HL-60 (cell line): ENCODE measurements around the gene DNAJB7.

Source experiments
- DNase-seq, 2 experiments: peaks; one replicate each; pipeline ENCODE4 v3.0.0-alpha.2; 2010 to 2020; ENCODE audit warnings: low read depth in 1 of 2, low spot score in 1 of 2
- H3K27ac ChIP-seq: fragments of 250-450 bp; sonication (Bioruptor Pico); replicated peaks from 2 replicates; pipeline ENCODE4 v1.5.1; 2020; ENCODE audit warnings: mild to moderate bottlenecking, moderate library complexity
- H3K27me3 ChIP-seq: fragments of 250-450 bp; sonication (Bioruptor Pico); 2 replicates; pipeline ENCODE4 v1.5.1; 2021; ENCODE audit warnings: mild to moderate bottlenecking, moderate library complexity; ENCODE audit not compliant: insufficient read depth, poor library complexity, severe bottlenecking
- H3K4me3 ChIP-seq: replicated peaks from 2 replicates; pipeline ENCODE4 v1.5.1; 2011; ENCODE audit warnings: mild to moderate bottlenecking, control low read depth, low read length; ENCODE audit not compliant: insufficient read depth
- GABPA ChIP-seq: IDR thresholded peaks from 2 replicates; pipeline ENCODE4 v1.6.1; 2012; ENCODE audit warnings: low read depth
- POLR2AphosphoS5 ChIP-seq: IDR thresholded peaks from 2 replicates; pipeline ENCODE4 v1.6.1; 2012; ENCODE audit warnings: low read depth
- SPI1 ChIP-seq: IDR thresholded peaks from 2 replicates; pipeline ENCODE4 v1.6.1; 2012; ENCODE audit warnings: low read depth, mild to moderate bottlenecking, borderline replicate concordance
- long read RNA-seq: library from polyadenylated mRNA; unstranded; transcript quantifications from one replicate; pipeline ENCODE4 v2.0.0, GENCODE V29; 2020
- TF ChIP-seq, protein P1 (sequence below): IDR thresholded peaks from 2 replicates; pipeline ENCODE4 v1.6.1; 2012; ENCODE audit warnings: low read depth; ENCODE audit not compliant: insufficient replicate concordance
- TF ChIP-seq, protein P2 (sequence below): IDR thresholded peaks from one replicate; pipeline ENCODE4 v1.5.1; 2011; ENCODE audit warnings: low read length, control low read depth, inconsistent platforms; ENCODE audit not compliant: insufficient read depth

The DNAJB7 gene
- long read RNA-seq, transcript DNAJB7-201 (1 exons, 2,578 nt): major isoform, 5 of 5 reads
- long read RNA-seq, partial matches to known transcripts: 0 of 5 reads
- long read RNA-seq, other reads (novel, unspliced or antisense): 0 of 5 reads

DNA sequence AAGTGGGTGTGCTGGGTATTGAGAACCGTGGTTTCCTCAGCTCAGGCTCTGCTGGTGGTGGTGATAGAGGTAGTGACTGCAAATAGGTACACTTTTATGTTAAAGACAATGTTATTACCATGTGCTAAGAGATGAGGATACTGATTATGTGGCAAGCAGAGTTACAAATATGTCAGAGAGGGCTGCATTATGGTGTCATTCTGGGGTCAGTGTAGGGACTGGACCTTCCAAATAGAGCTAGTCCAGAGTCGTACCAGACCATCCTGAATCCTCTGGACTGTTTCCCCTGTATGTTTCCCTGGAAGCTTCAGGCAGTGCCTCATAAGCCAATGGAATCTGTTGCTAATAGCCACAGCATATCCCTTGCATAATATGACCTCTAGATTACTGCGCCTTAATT, at the start of gene DNAJB7:
Gene DNAJB7 (minus strand): TSS at position 101 of the 400 bp plus-strand sequence. CDS start 119 bp downstream, outside the sequence.
- Histone ChIP-seq H3K27me3 (no peaks in the 10 kb centered on the region), H3K27ac (no peak within 1 kb of the TSS), H3K4me3 (no peak within 1 kb of the TSS)
- DNase-seq: no peak
- TF ChIP-seq GABPA: no peak
- TF ChIP-seq, protein P1, sequence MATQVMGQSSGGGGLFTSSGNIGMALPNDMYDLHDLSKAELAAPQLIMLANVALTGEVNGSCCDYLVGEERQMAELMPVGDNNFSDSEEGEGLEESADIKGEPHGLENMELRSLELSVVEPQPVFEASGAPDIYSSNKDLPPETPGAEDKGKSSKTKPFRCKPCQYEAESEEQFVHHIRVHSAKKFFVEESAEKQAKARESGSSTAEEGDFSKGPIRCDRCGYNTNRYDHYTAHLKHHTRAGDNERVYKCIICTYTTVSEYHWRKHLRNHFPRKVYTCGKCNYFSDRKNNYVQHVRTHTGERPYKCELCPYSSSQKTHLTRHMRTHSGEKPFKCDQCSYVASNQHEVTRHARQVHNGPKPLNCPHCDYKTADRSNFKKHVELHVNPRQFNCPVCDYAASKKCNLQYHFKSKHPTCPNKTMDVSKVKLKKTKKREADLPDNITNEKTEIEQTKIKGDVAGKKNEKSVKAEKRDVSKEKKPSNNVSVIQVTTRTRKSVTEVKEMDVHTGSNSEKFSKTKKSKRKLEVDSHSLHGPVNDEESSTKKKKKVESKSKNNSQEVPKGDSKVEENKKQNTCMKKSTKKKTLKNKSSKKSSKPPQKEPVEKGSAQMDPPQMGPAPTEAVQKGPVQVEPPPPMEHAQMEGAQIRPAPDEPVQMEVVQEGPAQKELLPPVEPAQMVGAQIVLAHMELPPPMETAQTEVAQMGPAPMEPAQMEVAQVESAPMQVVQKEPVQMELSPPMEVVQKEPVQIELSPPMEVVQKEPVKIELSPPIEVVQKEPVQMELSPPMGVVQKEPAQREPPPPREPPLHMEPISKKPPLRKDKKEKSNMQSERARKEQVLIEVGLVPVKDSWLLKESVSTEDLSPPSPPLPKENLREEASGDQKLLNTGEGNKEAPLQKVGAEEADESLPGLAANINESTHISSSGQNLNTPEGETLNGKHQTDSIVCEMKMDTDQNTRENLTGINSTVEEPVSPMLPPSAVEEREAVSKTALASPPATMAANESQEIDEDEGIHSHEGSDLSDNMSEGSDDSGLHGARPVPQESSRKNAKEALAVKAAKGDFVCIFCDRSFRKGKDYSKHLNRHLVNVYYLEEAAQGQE: no peak
- TF ChIP-seq SPI1: no peak
- TF ChIP-seq, protein P2, sequence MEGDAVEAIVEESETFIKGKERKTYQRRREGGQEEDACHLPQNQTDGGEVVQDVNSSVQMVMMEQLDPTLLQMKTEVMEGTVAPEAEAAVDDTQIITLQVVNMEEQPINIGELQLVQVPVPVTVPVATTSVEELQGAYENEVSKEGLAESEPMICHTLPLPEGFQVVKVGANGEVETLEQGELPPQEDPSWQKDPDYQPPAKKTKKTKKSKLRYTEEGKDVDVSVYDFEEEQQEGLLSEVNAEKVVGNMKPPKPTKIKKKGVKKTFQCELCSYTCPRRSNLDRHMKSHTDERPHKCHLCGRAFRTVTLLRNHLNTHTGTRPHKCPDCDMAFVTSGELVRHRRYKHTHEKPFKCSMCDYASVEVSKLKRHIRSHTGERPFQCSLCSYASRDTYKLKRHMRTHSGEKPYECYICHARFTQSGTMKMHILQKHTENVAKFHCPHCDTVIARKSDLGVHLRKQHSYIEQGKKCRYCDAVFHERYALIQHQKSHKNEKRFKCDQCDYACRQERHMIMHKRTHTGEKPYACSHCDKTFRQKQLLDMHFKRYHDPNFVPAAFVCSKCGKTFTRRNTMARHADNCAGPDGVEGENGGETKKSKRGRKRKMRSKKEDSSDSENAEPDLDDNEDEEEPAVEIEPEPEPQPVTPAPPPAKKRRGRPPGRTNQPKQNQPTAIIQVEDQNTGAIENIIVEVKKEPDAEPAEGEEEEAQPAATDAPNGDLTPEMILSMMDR: no peak
- no peak for TF ChIP-seq POLR2AphosphoS5

DNA sequence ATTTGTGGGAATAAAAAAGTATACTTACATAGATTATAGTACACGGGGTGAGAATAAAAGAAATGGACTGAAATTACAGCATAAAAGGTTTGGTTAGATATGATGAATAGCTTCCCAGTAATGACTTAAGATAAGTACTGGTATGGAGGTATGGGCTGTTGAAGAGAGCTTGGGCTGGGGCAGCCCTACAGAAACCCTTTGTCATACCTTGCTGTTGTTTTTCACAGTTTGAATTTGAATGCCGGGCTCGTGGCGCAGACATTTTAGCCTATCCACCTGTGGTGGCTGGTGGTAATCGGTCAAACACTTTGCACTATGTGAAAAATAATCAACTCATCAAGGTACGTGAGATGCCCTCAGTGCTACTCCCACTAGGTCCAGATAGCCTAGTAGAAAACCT, 47.0 kb upstream of the DNAJB7 start:
- TF ChIP-seq, protein P2: no peak
- no peak for TF ChIP-seq POLR2AphosphoS5
- no peak for TF ChIP-seq GABPA
- no peak for TF ChIP-seq SPI1
- TF ChIP-seq, protein P1: no peak
- no peak for DNase-seq
- Histone ChIP-seq H3K4me3 (no peak overlapping the region), H3K27me3 (no peaks in the 10 kb centered on the region), H3K27ac (no peak overlapping the region)

DNA sequence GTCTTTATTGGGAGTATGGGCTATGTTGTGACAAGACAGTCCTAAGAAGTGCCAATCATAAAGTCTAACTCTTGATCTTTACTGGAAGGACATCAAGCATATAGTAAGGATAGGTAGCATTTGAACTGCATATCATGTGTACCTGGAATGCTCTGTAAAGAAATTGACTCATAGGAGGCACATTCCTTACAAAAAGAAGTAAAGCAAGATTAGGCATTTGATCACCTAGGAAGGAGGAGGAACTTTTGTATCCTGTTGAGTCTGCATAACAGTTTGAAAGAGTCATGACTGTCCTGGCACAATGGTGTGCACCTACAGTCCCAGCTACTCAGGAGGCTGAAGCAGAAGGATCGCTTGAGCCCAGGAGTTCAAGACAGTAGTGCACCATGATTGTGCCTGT, 42.2 kb upstream of the DNAJB7 start:
- DNase-seq: no peak
- no peak overlapping the region for H3K4me3 ChIP-seq

More for the DNA sequence above, 42.2 kb upstream of the DNAJB7 start:
- Histone ChIP-seq H3K27me3 (no peaks in the 10 kb centered on the region), H3K27ac (no peak overlapping the region)
- TF ChIP-seq SPI1: no peak
- no peak for TF ChIP-seq POLR2AphosphoS5
- TF ChIP-seq, protein P1: no peak
- no peak for TF ChIP-seq GABPA
- TF ChIP-seq, protein P2: no peak
